ENCODE data around the gene HOXC11. TPM values are rescaled to one million over a fixed set of nuclear protein-coding genes. Genes with fewer than 3 reads are reported as not detected.

Gene HOXC11
- total RNA-seq, 1 donor from 2014 or later: not detected

DNA sequence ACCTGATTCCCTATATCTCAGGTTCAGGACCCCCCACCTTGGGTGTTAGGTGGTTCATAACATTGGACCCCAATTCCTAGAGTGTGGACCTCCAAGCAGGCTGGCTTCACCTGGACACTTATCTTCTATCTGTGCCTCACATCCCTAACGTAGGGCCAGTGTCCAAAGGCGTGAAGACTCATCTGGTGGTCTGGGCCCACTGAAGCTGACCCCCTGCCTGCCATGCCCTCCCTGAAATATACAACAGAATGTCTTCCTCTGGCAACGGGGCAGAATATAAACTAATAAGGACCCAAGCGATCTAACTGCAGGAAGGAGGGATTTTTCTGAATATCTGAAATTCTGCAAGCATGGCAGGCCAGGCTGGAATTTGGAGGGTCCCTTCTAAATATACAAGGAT, 28.7 kb upstream of the HOXC11 start:
- Mint-ChIP-seq H3K27me3 (ENCODE audit: unreplicated experiment) (peaks cover 94% of the 10 kb centered on the region), H3K36me3 (ENCODE audit: unreplicated experiment) (no peaks in the 10 kb centered on the region), H3K4me3 (ENCODE audit: unreplicated experiment) (no peak overlapping the region), H3K4me1 (ENCODE audit: unreplicated experiment) (no peaks in the 10 kb centered on the region), H3K27ac (ENCODE audit: unreplicated experiment) (no peak overlapping the region), H3K9me3 (ENCODE audit: unreplicated experiment) (no peaks in the 10 kb centered on the region)
- TF ChIP-seq, protein P1, sequence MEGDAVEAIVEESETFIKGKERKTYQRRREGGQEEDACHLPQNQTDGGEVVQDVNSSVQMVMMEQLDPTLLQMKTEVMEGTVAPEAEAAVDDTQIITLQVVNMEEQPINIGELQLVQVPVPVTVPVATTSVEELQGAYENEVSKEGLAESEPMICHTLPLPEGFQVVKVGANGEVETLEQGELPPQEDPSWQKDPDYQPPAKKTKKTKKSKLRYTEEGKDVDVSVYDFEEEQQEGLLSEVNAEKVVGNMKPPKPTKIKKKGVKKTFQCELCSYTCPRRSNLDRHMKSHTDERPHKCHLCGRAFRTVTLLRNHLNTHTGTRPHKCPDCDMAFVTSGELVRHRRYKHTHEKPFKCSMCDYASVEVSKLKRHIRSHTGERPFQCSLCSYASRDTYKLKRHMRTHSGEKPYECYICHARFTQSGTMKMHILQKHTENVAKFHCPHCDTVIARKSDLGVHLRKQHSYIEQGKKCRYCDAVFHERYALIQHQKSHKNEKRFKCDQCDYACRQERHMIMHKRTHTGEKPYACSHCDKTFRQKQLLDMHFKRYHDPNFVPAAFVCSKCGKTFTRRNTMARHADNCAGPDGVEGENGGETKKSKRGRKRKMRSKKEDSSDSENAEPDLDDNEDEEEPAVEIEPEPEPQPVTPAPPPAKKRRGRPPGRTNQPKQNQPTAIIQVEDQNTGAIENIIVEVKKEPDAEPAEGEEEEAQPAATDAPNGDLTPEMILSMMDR (IDR thresholded peaks at IDR 0.05): no peak
- DNase-seq (ENCODE audit: extremely low spot score, unreplicated experiment): no peak

DNA sequence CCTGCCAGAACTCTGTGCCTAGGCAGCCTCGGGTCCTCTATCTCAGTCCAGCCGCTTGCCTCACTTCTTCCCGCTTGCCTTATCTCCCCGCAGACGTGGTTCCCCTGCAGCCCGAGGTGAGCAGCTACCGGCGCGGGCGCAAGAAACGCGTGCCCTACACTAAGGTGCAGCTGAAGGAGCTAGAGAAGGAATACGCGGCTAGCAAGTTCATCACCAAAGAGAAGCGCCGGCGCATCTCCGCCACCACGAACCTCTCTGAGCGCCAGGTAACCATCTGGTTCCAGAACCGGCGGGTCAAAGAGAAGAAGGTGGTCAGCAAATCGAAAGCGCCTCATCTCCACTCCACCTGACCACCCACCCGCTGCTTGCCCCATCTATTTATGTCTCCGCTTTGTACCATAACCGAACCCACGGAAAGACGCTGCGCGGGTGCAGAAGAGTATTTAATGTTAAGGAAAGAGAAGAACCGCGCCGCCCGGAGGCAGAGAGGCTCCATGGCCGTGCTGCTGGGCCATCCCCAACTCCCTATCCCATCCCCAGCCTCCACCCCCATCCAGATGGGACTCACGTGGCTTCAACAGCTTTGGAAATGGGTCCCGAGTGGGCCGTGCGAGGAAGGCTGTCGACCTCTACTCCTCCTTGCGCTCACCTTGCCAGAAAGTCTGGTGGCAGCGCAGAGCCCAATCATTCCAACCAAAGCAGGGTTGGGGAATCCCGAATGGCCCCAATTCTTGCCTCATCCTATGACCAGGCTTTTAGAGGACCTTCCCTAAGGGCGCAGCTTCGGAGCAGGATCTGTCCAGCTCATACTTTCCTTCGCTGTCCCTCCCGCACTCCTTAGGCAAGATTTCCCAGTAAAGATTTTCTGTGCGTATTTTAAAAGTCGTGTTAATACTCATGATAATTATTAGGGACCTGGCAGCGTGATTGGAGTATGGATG, 27.7 kb upstream of the HOXC11 start:
- no peak for DNase-seq (ENCODE audit: extremely low spot score, unreplicated experiment)
- TF ChIP-seq, protein P1 (IDR thresholded peaks at IDR 0.05): no peak
- H3K27ac Mint-ChIP-seq (ENCODE audit: unreplicated experiment): no peak overlapping the region
- peaks cover 95% of the 10 kb centered on the region for H3K27me3 Mint-ChIP-seq (ENCODE audit: unreplicated experiment)
- H3K4me1 Mint-ChIP-seq (ENCODE audit: unreplicated experiment): no peaks in the 10 kb centered on the region
- H3K4me3 Mint-ChIP-seq (ENCODE audit: unreplicated experiment): no peak overlapping the region
- H3K36me3 Mint-ChIP-seq (ENCODE audit: unreplicated experiment): no peaks in the 10 kb centered on the region
- H3K9me3 Mint-ChIP-seq (ENCODE audit: unreplicated experiment): no peaks in the 10 kb centered on the region

DNA sequence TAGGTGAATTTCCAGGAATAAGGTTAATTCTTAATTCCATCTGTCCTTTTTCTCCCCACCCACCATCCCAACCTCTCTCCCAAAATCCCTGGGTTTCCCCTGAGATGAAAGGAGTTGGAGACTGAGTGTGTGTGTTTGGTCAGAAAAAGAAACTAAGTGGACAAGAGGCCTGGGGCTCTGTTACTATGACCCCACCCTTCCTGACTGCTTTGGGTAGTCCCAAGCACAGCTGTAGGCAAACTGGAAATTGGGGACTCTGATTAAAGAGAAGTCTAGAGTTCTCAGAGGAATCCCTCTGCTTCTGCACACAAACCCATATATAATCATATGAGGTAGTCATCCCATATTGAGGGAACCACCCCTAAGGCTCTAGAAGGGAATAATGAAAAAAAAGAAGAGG, 25.2 kb upstream of the HOXC11 start:
- no peaks in the 10 kb centered on the region for H3K9me3 Mint-ChIP-seq (ENCODE audit: unreplicated experiment)

DNA sequence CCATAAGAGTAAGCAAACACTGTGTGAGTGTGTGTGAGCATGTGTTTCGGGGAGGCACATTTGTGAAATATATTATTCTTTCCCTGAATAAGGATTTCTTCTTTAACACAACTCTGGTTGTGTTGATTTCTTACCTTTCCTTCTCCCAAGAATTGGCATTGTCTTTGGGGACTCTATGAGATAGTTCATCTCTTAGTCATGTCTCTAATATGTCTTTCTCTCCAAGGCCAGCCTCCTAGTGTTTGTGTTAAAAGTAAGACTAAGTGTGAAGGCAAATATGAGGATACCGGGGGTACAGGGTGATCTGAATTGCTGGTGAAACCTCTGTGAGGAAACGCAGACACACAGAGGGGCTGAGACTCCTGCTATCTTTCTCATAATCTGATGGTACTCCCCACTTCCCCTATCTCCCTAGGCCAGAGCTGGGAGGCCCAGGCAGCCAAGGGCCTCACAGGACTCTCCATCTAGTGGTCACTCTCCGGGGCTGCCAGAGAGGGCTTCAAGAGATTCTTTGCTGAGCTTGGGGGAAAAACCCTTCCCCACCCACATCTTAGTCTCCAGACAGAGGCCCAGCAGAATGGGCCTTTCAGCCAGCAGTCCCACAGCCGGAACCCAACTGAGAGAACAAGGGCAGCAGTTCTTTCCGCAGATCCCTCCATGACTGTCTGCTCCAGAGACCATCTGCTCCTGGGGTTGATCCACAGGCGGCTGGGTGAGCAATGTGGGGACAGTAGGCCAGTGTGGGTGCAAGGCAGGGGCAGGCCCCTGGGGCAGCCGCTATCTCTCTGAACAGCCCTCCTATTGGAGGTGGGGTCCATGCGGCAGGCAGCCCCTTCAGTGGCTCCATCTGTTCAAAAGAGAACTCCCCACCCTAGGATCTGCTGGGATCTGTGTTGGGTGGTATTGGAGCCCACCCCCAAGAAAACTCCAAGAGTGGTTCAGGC, 24.0 kb upstream of the HOXC11 start:
- Mint-ChIP-seq H3K27ac (ENCODE audit: unreplicated experiment) (no peak overlapping the region), H3K9me3 (ENCODE audit: unreplicated experiment) (no peaks in the 10 kb centered on the region), H3K27me3 (ENCODE audit: unreplicated experiment) (peaks cover 96% of the 10 kb centered on the region), H3K4me1 (ENCODE audit: unreplicated experiment) (peaks cover 8% of the 10 kb centered on the region), H3K4me3 (ENCODE audit: unreplicated experiment) (no peak overlapping the region), H3K36me3 (ENCODE audit: unreplicated experiment) (no peaks in the 10 kb centered on the region)
- TF ChIP-seq, protein P1 (IDR thresholded peaks at IDR 0.05): no peak
- DNase-seq (ENCODE audit: extremely low spot score, unreplicated experiment): no peak

More for the DNA sequence above, 25.2 kb upstream of the HOXC11 start:
- peaks cover 2% of the 10 kb centered on the region for H3K4me1 Mint-ChIP-seq (ENCODE audit: unreplicated experiment)
- peaks cover 96% of the 10 kb centered on the region for H3K27me3 Mint-ChIP-seq (ENCODE audit: unreplicated experiment)
- H3K36me3 Mint-ChIP-seq (ENCODE audit: unreplicated experiment): no peaks in the 10 kb centered on the region
- no peak for DNase-seq (ENCODE audit: extremely low spot score, unreplicated experiment)
- TF ChIP-seq, protein P1 (IDR thresholded peaks at IDR 0.05): no peak
- H3K4me3 Mint-ChIP-seq (ENCODE audit: unreplicated experiment): no peak overlapping the region
- no peak overlapping the region for H3K27ac Mint-ChIP-seq (ENCODE audit: unreplicated experiment)
